ENCODE data around the gene PLD6. TPM values are rescaled to one million over a fixed set of nuclear protein-coding genes. Genes with fewer than 3 reads are reported as not detected.
"Not testable (repeated sequence)": the region's sequence is repeated elsewhere in the genome, so short reads cannot be mapped to it uniquely, and the experiment has no call there.

Gene PLD6, protein sequence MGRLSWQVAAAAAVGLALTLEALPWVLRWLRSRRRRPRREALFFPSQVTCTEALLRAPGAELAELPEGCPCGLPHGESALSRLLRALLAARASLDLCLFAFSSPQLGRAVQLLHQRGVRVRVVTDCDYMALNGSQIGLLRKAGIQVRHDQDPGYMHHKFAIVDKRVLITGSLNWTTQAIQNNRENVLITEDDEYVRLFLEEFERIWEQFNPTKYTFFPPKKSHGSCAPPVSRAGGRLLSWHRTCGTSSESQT
- total RNA-seq: 9.2 TPM

- DNase-seq: peak; percentile 40
Measured at GRCh38 chr17:17206124-17206912, at the start of gene PLD6. PLD6 (minus strand) TSS chr17:17206333; CDS start chr17:17206286, 47 bp downstream.

DNA sequence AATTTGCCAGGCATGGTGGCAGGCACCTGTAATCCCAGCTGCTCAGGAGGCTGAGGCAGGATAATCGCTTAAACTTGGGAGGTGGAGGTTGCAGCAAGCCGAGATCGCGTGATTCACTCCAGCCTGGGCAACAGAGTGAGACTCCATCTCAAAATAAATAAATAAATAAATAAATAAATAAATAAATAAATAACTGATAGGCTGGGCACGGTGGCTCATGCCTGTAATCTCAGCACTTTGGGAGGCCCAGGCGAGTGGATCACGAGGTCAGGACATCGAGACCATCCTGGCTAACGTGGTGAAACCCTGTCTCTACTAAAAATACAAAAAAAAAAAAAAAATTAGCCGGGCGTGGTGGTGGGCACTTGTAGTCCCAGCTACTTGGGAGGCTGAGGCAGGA lies 49.6 kb upstream of the PLD6 start:
- DNase-seq: not testable (repeated sequence)

DNA sequence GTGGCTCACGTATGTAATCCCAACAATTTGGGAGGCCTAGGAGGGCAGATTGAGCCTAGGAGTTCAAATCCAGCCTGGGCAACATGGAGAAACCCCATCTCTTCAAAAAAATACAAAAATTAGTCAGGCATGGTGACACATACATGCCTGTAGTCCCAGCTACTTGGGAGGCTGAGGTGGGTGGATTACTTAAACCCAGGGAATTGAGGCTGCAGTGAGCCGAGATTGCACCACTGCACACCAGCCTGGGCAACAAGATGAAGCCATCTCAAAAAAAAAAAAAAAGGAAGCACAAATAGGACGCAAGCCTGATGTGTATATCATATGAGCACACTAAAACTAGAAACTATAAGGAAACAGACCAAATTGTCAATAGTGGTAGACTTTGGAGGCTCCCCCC lies 47.9 kb upstream of the PLD6 start:
- no peak for DNase-seq

GRCh38 chr17:17253406-17253805 lies 47.3 kb upstream of the PLD6 start:
- no peak for DNase-seq

DNA sequence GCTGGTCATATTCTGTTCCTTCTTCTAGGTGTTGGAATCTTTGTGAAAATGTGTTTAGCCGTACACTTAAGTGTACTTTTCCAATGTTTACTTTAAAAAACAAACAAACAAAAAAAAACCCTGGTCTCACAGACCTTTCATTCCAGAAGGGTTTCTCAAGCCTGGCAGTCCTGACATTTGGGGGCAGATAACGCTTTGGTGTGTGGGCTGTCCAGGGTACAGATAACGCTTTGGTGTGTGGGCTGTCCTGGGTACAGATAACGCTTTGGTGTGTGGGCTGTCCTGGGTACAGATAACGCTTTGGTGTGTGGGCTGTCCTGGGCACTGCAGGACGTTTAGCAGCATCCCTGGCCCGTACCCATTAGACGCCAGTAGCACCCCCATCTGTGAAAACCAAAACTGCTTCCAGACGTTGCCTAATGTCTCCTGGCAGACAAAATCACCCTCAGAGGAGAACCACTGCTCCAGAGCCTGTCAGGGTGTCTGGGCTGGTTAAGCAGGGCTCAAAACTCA lies 46.1 kb upstream of the PLD6 start:
- DNase-seq: no peak

DNA sequence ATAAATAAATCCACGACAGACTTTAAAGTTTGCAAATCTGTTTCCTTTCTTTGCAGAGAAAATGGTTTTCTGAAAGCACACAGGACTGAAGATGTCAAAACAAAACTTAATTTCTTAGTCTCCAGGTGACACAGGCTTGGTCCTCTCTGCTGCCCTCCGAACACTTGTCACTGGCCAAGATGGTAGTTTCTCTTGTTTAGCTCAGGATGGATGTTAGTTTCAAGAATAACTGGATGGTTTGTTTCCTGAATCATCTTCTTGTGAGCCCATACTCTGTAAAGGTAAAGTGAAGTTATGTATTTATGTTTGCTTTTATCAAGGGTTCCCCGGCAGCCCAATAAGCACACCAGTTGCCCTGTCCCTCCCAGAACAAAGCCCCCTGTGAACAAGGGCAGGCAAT lies 40.7 kb upstream of the PLD6 start:
- DNase-seq: no peak

DNA sequence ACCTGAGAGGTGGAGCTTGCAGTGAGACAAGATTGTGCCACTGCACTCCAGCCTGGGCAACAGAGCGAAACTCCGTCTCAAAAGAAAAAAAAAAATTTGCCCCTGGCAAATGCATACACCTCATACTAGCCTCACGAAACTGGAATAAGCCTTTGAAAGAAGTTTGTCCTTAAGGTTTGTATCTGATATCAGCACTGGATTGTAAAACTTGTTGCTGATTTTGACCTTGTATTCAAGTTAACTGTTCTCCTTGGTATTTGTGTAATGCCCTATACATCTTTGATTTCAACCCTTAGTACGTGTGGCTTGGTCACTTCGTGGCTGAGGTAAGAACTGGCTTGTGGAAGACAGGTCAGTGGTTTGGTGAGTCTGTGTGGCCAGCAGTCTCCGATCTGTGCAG lies 37.0 kb upstream of the PLD6 start:
- no peak for DNase-seq

GRCh38 chr17:17242246-17242645 lies 36.1 kb upstream of the PLD6 start:
- no peak for DNase-seq

- no peak for DNase-seq
Measured at GRCh38 chr17:17241656-17242055, 35.5 kb upstream of the PLD6 start.

DNA sequence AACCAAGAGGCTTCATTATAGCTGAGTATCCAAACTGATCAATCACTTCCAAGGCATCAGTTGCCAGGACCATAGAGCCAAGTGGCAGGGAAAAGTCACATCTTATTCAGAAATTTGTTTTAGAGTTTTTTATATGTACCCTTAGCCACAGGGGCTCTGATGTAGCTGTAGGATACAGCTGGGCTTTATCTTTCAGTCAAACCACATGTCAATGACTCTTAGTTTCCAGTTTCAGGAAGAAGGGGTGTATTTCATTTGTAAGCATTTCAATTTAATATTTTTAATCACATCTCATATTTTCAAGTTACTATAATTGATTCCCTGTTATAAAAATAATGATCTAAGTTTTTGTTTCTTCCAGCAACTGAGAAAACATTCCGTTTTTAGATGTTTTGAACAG lies 33.7 kb upstream of the PLD6 start:
- no peak for DNase-seq

DNA sequence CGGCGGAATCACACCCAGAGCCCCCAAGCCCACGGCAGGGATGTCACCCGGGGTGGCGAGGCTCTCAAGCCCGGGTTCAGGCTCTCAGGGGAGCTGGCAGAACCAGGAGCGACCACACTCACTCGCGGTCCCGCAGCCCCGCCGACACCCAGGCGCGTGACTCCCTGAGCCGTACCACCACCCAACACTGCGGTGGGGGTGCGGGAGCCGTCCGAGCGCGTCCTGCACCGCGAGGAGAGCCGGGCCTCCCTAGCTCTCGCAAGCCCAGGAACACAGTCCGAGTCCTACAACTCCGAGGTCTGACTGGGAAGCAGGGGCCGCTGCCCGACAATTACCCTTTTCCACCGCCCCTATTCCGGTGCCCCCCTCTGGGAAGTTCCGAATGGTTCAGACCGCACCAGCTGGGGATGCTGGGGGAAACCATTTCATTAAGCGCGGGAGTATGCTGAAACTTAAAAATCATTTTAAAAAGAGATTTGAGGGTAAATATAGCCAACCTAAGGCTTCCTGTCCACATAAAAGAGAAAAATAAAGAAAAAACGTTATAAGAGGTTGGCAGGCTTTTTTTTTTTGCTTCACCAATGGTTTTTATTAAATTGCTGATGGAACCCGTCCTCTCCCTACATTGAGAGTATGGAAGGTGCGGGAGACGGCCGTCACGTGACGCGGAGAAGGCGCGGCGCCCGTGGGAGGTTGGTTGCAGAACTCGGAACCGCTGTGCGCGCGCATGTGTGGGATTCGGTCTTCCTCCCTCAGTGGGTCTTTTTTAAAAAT lies 31.1 kb upstream of the PLD6 start, which contains the start of gene FLCN:
Gene FLCN, minus strand, starts transcription at position 143 of the 774 bp plus-strand sequence. CDS start 9,031 bp downstream, outside the sequence.
- peak; percentile 87 for DNase-seq

DNA sequence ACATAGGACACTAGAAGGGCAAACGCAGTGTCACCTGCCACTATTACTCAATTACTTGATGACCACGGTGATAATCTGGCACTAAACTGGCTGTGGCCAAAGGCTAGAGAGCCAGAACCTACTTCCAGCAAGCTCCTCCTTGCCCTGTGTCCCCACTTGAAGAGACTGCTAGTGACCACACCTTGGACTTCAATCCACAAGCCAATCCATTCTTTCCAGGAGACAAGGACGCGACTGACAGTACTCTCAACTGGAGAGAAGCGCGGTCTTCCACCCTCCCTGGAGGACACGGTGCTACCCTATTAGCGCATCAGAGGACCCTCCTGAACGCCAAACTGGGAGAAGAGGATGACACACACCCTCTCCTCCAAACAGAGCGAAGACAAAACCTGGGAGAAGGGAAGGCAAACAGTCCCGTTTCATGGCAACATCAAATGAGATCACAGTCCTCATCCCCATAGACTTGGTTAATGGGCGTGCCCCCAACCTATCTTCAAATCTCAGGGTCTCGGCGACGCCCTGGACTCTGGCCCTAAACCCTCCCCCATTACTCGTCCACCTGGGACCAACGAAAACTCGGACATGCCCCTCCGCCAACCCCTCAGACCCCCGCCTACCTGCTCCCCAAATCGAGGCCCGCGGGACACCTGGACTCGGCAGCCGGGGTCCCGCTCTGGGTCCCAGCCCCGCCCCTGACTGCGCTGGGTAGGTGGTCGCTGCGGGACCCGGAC lies 30.3 kb upstream of the PLD6 start:
- no peak for DNase-seq

- DNase-seq: peak; percentile 56
Measured at GRCh38 chr17:17235212-17236174, 29.4 kb upstream of the PLD6 start.

GRCh38 chr17:17232303-17232621 lies 26.1 kb upstream of the PLD6 start:
- DNase-seq: no peak

GRCh38 chr17:17231621-17232302 lies 25.6 kb upstream of the PLD6 start:
- no peak for DNase-seq

DNA sequence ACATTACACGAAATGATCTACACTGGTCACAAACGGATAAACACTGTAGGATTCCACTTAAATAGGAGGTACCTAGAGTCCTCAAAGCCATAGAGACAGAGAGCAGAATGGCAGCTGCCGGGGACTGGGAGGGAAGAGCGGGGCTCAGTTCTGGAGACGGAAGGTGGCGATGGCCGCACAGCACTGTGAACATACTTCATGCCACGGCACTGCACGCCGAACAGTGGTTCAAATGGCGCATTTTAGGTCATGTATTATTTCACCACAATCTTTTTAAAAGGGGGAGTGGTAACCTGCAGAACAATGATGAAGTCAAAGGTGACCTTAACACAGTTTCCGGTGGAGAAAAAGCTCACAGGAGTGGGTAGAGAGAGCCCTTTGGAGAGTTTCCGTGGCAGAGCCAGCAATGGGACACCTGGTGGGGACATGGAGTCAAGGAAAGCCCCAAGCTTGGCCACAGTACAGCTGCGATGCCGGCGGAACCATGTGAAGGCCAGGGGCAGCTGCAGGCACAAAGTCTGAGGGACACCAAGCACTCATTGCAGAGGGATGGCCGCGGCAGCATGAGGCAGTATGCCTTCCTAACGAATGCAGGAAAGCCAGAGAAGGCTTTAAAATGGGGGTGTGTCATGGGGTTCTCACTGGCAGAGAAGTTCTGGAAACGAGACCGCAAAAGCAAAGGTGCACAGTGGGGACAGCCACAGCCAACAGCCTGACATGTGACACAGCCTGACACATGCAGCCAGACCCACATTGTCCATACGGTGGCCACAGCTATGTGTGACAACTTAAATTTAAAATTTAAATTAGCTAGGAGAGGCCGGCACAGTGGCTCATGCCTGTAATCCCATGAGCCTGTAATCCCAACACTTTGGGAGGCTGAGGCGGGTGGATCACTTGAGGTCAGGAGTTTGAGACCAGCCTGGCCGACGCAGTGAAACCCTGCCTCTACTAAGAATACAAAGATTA lies 23.6 kb upstream of the PLD6 start:
- DNase-seq: no peak

GRCh38 chr17:17228521-17229279 lies 22.6 kb upstream of the PLD6 start:
- DNase-seq: no peak
